ENCODE measurements around the gene PLXND1.

PLXND1 gene

DNA sequence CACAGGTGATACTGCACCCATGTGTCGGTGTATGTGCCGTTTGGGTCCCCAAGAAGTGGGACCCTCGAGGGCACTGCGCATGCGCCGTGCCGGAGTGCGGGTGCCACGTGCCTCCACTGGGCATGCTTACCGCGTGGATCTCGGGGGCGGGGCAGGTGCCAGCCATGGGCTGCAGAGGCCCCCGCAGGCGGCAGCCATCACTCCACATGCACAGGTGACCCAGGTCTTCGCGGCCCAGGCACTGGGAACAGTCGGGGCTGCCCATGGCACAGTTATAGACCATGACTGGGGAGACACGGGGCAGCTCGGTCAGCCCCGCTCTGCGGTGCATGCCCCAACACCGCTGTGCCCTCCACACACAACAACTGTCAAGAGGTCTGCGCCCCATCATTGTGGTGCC is 32.3 kb downstream of the PLXND1 start:
- no peak for DNase-seq (ENCODE audit: low read depth, low spot score)
- TF ChIP-seq CTCF (IDR thresholded peaks at IDR 0.05; ENCODE audit: low read depth, low read length), result no peak
- in situ Hi-C loops (cut with HindIII; ENCODE audit: low sequenced_read_pairs), result no loop called here
- no peak overlapping the region for H3K4me3 ChIP-seq (ENCODE audit: low read depth, low read length)

DNA sequence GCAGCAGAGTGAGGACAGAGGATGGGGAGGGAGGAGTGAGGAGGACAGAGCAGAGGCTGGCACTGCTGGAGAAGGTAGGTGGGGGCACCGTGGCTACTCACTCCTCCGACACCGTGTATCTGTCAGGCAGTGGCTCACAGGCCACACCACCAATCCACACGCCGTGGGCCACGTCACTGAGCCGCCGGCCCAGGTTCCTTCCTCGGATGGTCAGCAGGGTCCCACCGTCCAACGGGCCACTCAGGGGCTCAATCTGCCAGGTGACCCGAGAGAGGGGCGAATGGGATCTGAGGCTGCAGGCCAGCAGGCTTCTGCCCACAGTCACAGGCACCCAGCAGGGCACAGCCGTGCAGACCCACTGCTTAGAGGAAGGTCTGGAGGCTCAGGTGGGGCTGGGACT is 33.0 kb downstream of the PLXND1 start:
- TF ChIP-seq CTCF (IDR thresholded peaks at IDR 0.05; ENCODE audit: low read depth, low read length), result no peak
- in situ Hi-C loops (cut with HindIII; ENCODE audit: low sequenced_read_pairs), result no loop called here
- no peak overlapping the region for H3K4me3 ChIP-seq (ENCODE audit: low read depth, low read length)
- no peak for DNase-seq (ENCODE audit: low read depth, low spot score)

- in situ Hi-C loops (cut with HindIII; ENCODE audit: low sequenced_read_pairs), result no loop called here
- no peak for TF ChIP-seq CTCF (IDR thresholded peaks at IDR 0.05; ENCODE audit: low read depth, low read length)
- no peak overlapping the region for H3K4me3 ChIP-seq (ENCODE audit: low read depth, low read length)
- DNase-seq (ENCODE audit: low read depth, low spot score), result no peak
These were observed 33.9 kb downstream of the PLXND1 start for GRCh38 chr3:129572603-129573002.

GRCh38 chr3:129571605-129572547 is 34.6 kb downstream of the PLXND1 start:
- in situ Hi-C loops (cut with HindIII; ENCODE audit: low sequenced_read_pairs), result no loop called here
- no peak for DNase-seq (ENCODE audit: low read depth, low spot score)
- TF ChIP-seq CTCF (IDR thresholded peaks at IDR 0.05; ENCODE audit: low read depth, low read length), result no peak
- H3K4me3 ChIP-seq (ENCODE audit: low read depth, low read length), result no peak overlapping the region

GRCh38 chr3:129569856-129570255 is 36.6 kb downstream of the PLXND1 start:
- TF ChIP-seq CTCF (IDR thresholded peaks at IDR 0.05; ENCODE audit: low read depth, low read length), result no peak
- in situ Hi-C loops (cut with HindIII; ENCODE audit: low sequenced_read_pairs), result no loop called here
- no peak overlapping the region for H3K4me3 ChIP-seq (ENCODE audit: low read depth, low read length)
- no peak for DNase-seq (ENCODE audit: low read depth, low spot score)

DNA sequence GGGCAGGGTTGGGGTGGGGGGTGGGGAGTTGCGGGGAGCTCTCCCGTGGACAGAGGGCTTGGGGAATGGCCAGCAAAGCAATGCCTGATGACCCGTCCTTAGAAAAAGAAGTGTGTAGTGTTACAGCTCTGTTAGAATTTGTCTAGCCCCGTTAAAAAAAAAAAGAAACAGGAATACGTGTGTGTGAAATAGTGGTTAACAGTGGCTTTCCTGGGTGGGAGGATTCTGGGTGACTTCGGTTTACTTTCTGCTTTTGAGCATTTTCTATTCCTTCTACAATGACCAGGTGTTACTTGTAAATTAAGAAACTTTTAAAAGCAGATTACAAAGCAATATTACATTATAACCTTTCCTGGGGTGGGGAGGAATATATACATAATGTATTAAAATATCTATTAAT is 38.5 kb downstream of the PLXND1 start:
- in situ Hi-C loops (cut with HindIII; ENCODE audit: low sequenced_read_pairs), result no loop called here
- no peak for DNase-seq (ENCODE audit: low read depth, low spot score)
- H3K4me3 ChIP-seq (ENCODE audit: low read depth, low read length), result no peak overlapping the region
- no peak for TF ChIP-seq CTCF (IDR thresholded peaks at IDR 0.05; ENCODE audit: low read depth, low read length)

Measured in astrocyte of the spinal cord (primary cell).